Body of pancreas (tissue), 4 donors: ENCODE results near the gene ABCG1.
A peak's percentile ranks its signal among the peaks of the same experiment; 100 is the strongest.

Experiments used
- POLR2A ChIP-seq, 3 donors: fragments of 450-650 bp; IDR thresholded peaks; one replicate each; pipeline ENCODE4 v1.6.1; 2016; ENCODE audit warnings: antibody characterized with exemption in 3 of 3, mild to moderate bottlenecking in 2 of 3
- TF ChIP-seq, protein P1 (sequence below), 7 experiments: fragments of 450-650 bp in 4 of 7; fragments of 200-600 bp in 3 of 7; sonication (generic) in 3 of 7; IDR thresholded peaks; one replicate each; pipeline ENCODE4 v1.5.1; 2016 to 2019; ENCODE audit warnings: antibody characterized with exemption in 7 of 7

DNA sequence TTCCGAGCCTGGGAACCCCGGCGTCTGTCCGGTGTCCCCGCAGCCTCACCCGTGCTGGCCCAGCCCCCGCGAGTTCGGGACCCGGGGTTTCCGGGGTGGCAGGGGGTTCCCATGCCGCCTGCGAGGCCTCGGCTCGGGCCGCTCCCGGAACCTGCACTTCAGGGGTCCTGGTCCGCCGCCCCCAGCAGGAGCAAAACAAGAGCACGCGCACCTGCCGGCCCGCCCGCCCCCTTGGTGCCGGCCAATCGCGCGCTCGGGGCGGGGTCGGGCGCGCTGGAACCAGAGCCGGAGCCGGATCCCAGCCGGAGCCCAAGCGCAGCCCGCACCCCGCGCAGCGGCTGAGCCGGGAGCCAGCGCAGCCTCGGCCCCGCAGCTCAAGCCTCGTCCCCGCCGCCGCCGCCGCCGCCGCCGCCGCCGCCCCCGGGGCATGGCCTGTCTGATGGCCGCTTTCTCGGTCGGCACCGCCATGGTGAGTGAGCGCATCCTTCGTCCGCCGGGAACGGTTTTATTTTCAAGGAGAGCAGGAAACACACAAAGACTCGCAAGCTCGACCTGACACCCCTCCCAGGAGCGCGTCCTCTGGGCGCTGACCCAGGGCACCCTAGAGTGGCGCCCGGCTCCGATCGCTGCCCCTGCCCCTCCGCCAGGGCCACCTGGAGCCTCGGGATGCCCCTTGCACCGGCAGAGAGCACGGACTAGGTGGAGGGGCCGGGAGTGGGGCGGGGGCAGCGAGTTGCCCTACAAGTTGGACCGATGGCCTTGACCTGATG is at the start of gene ABCG1:
- TF ChIP-seq, protein P1, sequence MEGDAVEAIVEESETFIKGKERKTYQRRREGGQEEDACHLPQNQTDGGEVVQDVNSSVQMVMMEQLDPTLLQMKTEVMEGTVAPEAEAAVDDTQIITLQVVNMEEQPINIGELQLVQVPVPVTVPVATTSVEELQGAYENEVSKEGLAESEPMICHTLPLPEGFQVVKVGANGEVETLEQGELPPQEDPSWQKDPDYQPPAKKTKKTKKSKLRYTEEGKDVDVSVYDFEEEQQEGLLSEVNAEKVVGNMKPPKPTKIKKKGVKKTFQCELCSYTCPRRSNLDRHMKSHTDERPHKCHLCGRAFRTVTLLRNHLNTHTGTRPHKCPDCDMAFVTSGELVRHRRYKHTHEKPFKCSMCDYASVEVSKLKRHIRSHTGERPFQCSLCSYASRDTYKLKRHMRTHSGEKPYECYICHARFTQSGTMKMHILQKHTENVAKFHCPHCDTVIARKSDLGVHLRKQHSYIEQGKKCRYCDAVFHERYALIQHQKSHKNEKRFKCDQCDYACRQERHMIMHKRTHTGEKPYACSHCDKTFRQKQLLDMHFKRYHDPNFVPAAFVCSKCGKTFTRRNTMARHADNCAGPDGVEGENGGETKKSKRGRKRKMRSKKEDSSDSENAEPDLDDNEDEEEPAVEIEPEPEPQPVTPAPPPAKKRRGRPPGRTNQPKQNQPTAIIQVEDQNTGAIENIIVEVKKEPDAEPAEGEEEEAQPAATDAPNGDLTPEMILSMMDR (IDR thresholded peaks at IDR 0.05): no peak
- TF ChIP-seq POLR2A (IDR thresholded peaks at IDR 0.05): peak in 1 of 3 donors; percentile 14
